Neuronal stem cell (in vitro differentiated cells): ENCODE measurements around the gene RNF10.

Experiments used
- DNase-seq: peaks from one replicate; pipeline ENCODE4 v3.0.0-alpha.2; 2013; ENCODE audit warnings: low spot score
- H2AFZ ChIP-seq: one replicate; pipeline ENCODE4 v1.6.1; 2013; ENCODE audit warnings: mild to moderate bottlenecking, low read length, inconsistent platforms
- H2AK5ac ChIP-seq: 2 replicates; pipeline ENCODE4 v1.6.1; 2013; ENCODE audit warnings: low read depth, mild to moderate bottlenecking, inconsistent platforms, low read length, moderate library complexity, mixed read lengths
- H2BK120ac ChIP-seq: 2 replicates; pipeline ENCODE4 v1.6.1; 2013; ENCODE audit warnings: low read depth, mild to moderate bottlenecking, inconsistent platforms, low read length, moderate library complexity, mixed read lengths
- H2BK12ac ChIP-seq: one replicate; pipeline ENCODE4 v1.6.1; 2013; ENCODE audit warnings: low read length, inconsistent platforms
- H2BK15ac ChIP-seq: 2 replicates; pipeline ENCODE4 v1.6.1; 2013; ENCODE audit warnings: mild to moderate bottlenecking, low read length, inconsistent platforms, mixed read lengths
- H2BK5ac ChIP-seq: one replicate; pipeline ENCODE4 v1.6.1; 2013; ENCODE audit warnings: inconsistent platforms, mild to moderate bottlenecking, low read length, moderate library complexity
- H3K14ac ChIP-seq: one replicate; pipeline ENCODE4 v1.6.1; 2013; ENCODE audit warnings: low read length, inconsistent platforms
- H3K18ac ChIP-seq: 2 replicates; pipeline ENCODE4 v1.6.1; 2013; ENCODE audit warnings: low read length, inconsistent platforms
- H3K23ac ChIP-seq: 2 replicates; pipeline ENCODE4 v1.6.1; 2013; ENCODE audit warnings: low read depth, mild to moderate bottlenecking, mixed read lengths, low read length, inconsistent platforms; ENCODE audit not compliant: poor library complexity
- H3K27ac ChIP-seq: replicated peaks from 3 replicates; pipeline ENCODE4 v1.5.1; 2013; ENCODE audit warnings: low read length, inconsistent platforms
- H3K27me3 ChIP-seq, 3 experiments: 2 replicates each; pipeline ENCODE4 v1.6.1; 2013; ENCODE audit warnings: low read length in 3 of 3, mild to moderate bottlenecking in 2 of 3, inconsistent platforms in 1 of 3, low read depth in 1 of 3, mixed read lengths in 1 of 3, moderate library complexity in 1 of 3; ENCODE audit not compliant: control insufficient read depth in 3 of 3, insufficient read depth in 3 of 3
- H3K36me3 ChIP-seq, 2 donors: replicated peaks in 1 of 2; 2 replicates each; pipeline ENCODE4 v1.6.1; 2013; ENCODE audit warnings: low read length in 2 of 2; ENCODE audit not compliant: control insufficient read depth in 2 of 2, insufficient read depth in 2 of 2
- H3K4ac ChIP-seq: 2 replicates; pipeline ENCODE4 v1.6.1; 2013; ENCODE audit warnings: inconsistent platforms, mild to moderate bottlenecking, low read length, moderate library complexity
- H3K4me1 ChIP-seq, 2 donors: 1 replicate in 1 of 2; 2 replicates in 1 of 2; pipeline ENCODE4 v1.6.1; 2013; ENCODE audit warnings: low read length in 2 of 2, low read depth in 1 of 2; ENCODE audit not compliant: control insufficient read depth in 2 of 2, insufficient read depth in 1 of 2
- H3K4me2 ChIP-seq: one replicate; pipeline ENCODE4 v1.6.1; 2013; ENCODE audit warnings: mild to moderate bottlenecking, low read length, inconsistent platforms; ENCODE audit not compliant: insufficient read depth, poor library complexity, severe bottlenecking
- H3K4me3 ChIP-seq, 2 donors: 2 replicates each; pipeline ENCODE4 v1.5.1; 2013; ENCODE audit warnings: low read length in 2 of 2, mild to moderate bottlenecking in 2 of 2, inconsistent platforms in 1 of 2, moderate library complexity in 1 of 2
- H3K79me1 ChIP-seq: one replicate; pipeline ENCODE4 v1.6.1; 2013; ENCODE audit warnings: low read depth, mild to moderate bottlenecking, inconsistent platforms, low read length, moderate library complexity
- H3K9ac ChIP-seq: one replicate; pipeline ENCODE4 v1.6.1; 2013; ENCODE audit warnings: mild to moderate bottlenecking, low read depth, low read length, inconsistent platforms; ENCODE audit not compliant: poor library complexity
- H3K9me3 ChIP-seq, 2 donors: replicated peaks in 1 of 2; 2 replicates each; pipeline versions ENCODE3 to v1.6.1; 2013; ENCODE audit warnings: low read length in 2 of 2, mild to moderate bottlenecking in 2 of 2, inconsistent platforms in 1 of 2, low read depth in 1 of 2, mixed read lengths in 1 of 2, moderate library complexity in 1 of 2; ENCODE audit not compliant: control insufficient read depth in 2 of 2, insufficient read depth in 1 of 2
- H4K8ac ChIP-seq: one replicate; pipeline ENCODE4 v1.6.1; 2013; ENCODE audit warnings: low read depth, mild to moderate bottlenecking, inconsistent platforms, low read length, moderate library complexity
- H4K91ac ChIP-seq: one replicate; pipeline ENCODE4 v1.6.1; 2013; ENCODE audit warnings: low read length, low read depth, mild to moderate bottlenecking, inconsistent platforms; ENCODE audit not compliant: poor library complexity
- WGBS, 2 donors: extraction: QIAGEN DNeasy Blood & Tissue Kit; methylation state at CpG; one replicate each; pipeline ENCODE4 v1.1.7; 2013; ENCODE audit warnings: missing lambda C conversion rate in 2 of 2, mixed read lengths in 1 of 2; ENCODE audit not compliant: insufficient read length in 2 of 2, insufficient replicate concordance in 1 of 2; ENCODE audit errors: extremely low coverage in 2 of 2; 5-methylcytosine and 5-hydroxymethylcytosine counted together

RNF10 gene

GRCh38 chr12:120588371-120588770, 54.2 kb downstream of the RNF10 start:
- Histone ChIP-seq H3K9me3 (no peaks in the 10 kb centered on the region), H3K27me3 (peaks cover 0 to 49% (median 11%) of the 10 kb centered on the region in 3 experiments), H3K4me2 (no peak overlapping the region), H3K4me3 (no peak overlapping the region), H3K23ac (no peak overlapping the region), H2AFZ (no peak overlapping the region), H3K79me1 (no peaks in the 10 kb centered on the region), H4K91ac (no peak overlapping the region), H2BK5ac (no peak overlapping the region), H3K4me1 (peaks cover 1 to 8% of the 10 kb centered on the region in 2 donors), H3K14ac (no peak overlapping the region), H3K36me3 (no peaks in the 10 kb centered on the region), H2AK5ac (no peak overlapping the region), H3K18ac (no peak overlapping the region), H2BK15ac (no peak overlapping the region), H2BK120ac (no peak overlapping the region), H3K4ac (no peak overlapping the region), H2BK12ac (no peak overlapping the region), H3K9ac (no peak overlapping the region), H4K8ac (no peak overlapping the region), H3K27ac (no peak overlapping the region)
- no CpG with 5 or more reads among the region's 1 CpG for WGBS, 2 donors
- no peak for DNase-seq

GRCh38 chr12:120588948-120589930, 55.1 kb downstream of the RNF10 start:
- Histone ChIP-seq H3K4me2 (no peak overlapping the region), H4K8ac (no peak overlapping the region), H3K9me3 (no peaks in the 10 kb centered on the region), H2AFZ (no peak overlapping the region), H2BK15ac (peak overlapping the region; percentile 67), H3K4ac (no peak overlapping the region), H2BK5ac (peak overlapping the region; percentile 69), H3K14ac (peak overlapping the region; percentile 79), H4K91ac (no peak overlapping the region), H3K23ac (no peak overlapping the region), H3K9ac (no peak overlapping the region), H3K27ac (no peak overlapping the region), H3K27me3 (peaks cover 0 to 45% (median 3%) of the 10 kb centered on the region in 3 experiments), H2BK120ac (no peak overlapping the region), H3K79me1 (no peaks in the 10 kb centered on the region), H2AK5ac (peak overlapping the region; percentile 91), H3K4me3 (no peak overlapping the region), H3K18ac (peak overlapping the region; percentile 48), H3K4me1 (peaks cover under 1 to 4% of the 10 kb centered on the region in 2 donors), H3K36me3 (no peaks in the 10 kb centered on the region), H2BK12ac (no peak overlapping the region)
- DNase-seq, result no peak
- no CpG with 5 or more reads among the region's 17 CpGs for WGBS, 2 donors

- H3K4me3 ChIP-seq, result no peak overlapping the region
- no peak overlapping the region for H2BK15ac ChIP-seq
- no CpG with 5 or more reads among the region's 6 CpGs for WGBS, 2 donors
These were observed 56.7 kb downstream of the RNF10 start for GRCh38 chr12:120590741-120591407.

More at GRCh38 chr12:120590741-120591407, 56.7 kb downstream of the RNF10 start:
- H3K4me2 ChIP-seq, result no peak overlapping the region
- H3K14ac ChIP-seq, result no peak overlapping the region
- peaks cover 0 to 37% (median 0%) of the 10 kb centered on the region in 3 experiments for H3K27me3 ChIP-seq
- H2BK5ac ChIP-seq, result no peak overlapping the region
- H4K91ac ChIP-seq, result no peak overlapping the region
- no peak overlapping the region for H2AK5ac ChIP-seq
- peaks cover 0 to 3% of the 10 kb centered on the region in 2 donors for H3K4me1 ChIP-seq
- no peak overlapping the region for H3K4ac ChIP-seq
- H3K79me1 ChIP-seq, result no peaks in the 10 kb centered on the region
- no peak overlapping the region for H4K8ac ChIP-seq
- no peak overlapping the region for H2AFZ ChIP-seq
- no peak overlapping the region for H3K18ac ChIP-seq
- no peak overlapping the region for H2BK120ac ChIP-seq
- H2BK12ac ChIP-seq, result no peak overlapping the region
- no peaks in the 10 kb centered on the region for H3K9me3 ChIP-seq
- H3K23ac ChIP-seq, result peak overlapping the region; percentile 20
- no peak overlapping the region for H3K9ac ChIP-seq
- H3K36me3 ChIP-seq, result no peaks in the 10 kb centered on the region
- H3K27ac ChIP-seq, result no peak overlapping the region
- DNase-seq, result no peak
